ENCODE results near the gene SIT1. TPM values are rescaled to one million over a fixed set of nuclear protein-coding genes. Genes with fewer than 3 reads are reported as not detected.

SIT1 gene
- total RNA-seq, 3 donors from 2014 or later (not counting 1 experiment from before 2014, with no cell fraction given), result 1.2 to 1.4 TPM; not detected in 1

GRCh38 chr9:35682520-35683315 lies 32.0 kb upstream of the SIT1 start:
- H3K4me3 Mint-ChIP-seq, result no peak overlapping the region
- no peak overlapping the region for H3K27ac ChIP-seq (ENCODE audit: low read length)
- no peak overlapping the region for H3K27ac Mint-ChIP-seq
- ATAC-seq (no peak), DNase-seq (no peak)
- no peaks in the 10 kb centered on the region for H3K4me1 ChIP-seq (ENCODE audit: control insufficient read depth, insufficient read depth, low read length)
- no peak overlapping the region for H3K4me3 ChIP-seq (ENCODE audit: low read length)
- H3K9me3 Mint-ChIP-seq, result no peaks in the 10 kb centered on the region
- H3K36me3 ChIP-seq (ENCODE audit: control insufficient read depth, insufficient read depth, low read length), result peaks cover 4% of the 10 kb centered on the region
- no peaks in the 10 kb centered on the region for H3K27me3 Mint-ChIP-seq (ENCODE audit: low read depth in 2 of 2)
- no peaks in the 10 kb centered on the region for H3K4me1 Mint-ChIP-seq
- WGBS (ENCODE audit: insufficient coverage), result 93% methylated on average over 10 of the region's 10 CpGs
- H3K9me3 ChIP-seq (ENCODE audit: control insufficient read depth, insufficient read depth, low read length), result no peaks in the 10 kb centered on the region
- no peaks in the 10 kb centered on the region for H3K36me3 Mint-ChIP-seq
- H3K27me3 ChIP-seq (ENCODE audit: control insufficient read depth, insufficient read depth, low read length), result no peaks in the 10 kb centered on the region
- TF ChIP-seq CTCF (IDR thresholded peaks at IDR 0.05), result no peak
- intact Hi-C loops (cut with micrococcal nuclease), result no loop called here

GRCh38 chr9:35682051-35682450 lies 31.3 kb upstream of the SIT1 start:
- Histone ChIP-seq H3K36me3 (ENCODE audit: control insufficient read depth, insufficient read depth, low read length) (peaks cover 4% of the 10 kb centered on the region), H3K4me1 (ENCODE audit: control insufficient read depth, insufficient read depth, low read length) (no peaks in the 10 kb centered on the region), H3K27ac (ENCODE audit: low read length) (no peak overlapping the region), H3K27me3 (ENCODE audit: control insufficient read depth, insufficient read depth, low read length) (no peaks in the 10 kb centered on the region), H3K9me3 (ENCODE audit: control insufficient read depth, insufficient read depth, low read length) (no peaks in the 10 kb centered on the region), H3K4me3 (ENCODE audit: low read length) (no peak overlapping the region)
- DNase-seq, result no peak
- ATAC-seq, result no peak
- Mint-ChIP-seq H3K36me3 (no peaks in the 10 kb centered on the region), H3K9me3 (no peaks in the 10 kb centered on the region), H3K4me1 (no peaks in the 10 kb centered on the region), H3K27ac (no peak overlapping the region), H3K27me3 (ENCODE audit: low read depth in 2 of 2) (no peaks in the 10 kb centered on the region), H3K4me3 (no peak overlapping the region)
- TF ChIP-seq CTCF (IDR thresholded peaks at IDR 0.05), result no peak
- 94% methylated on average over 6 of the region's 6 CpGs for WGBS (ENCODE audit: insufficient coverage)
- intact Hi-C loops (cut with micrococcal nuclease), result no loop called here

GRCh38 chr9:35681341-35682002 lies 30.7 kb upstream of the SIT1 start:
- peaks cover under 1% of the 10 kb centered on the region for H3K4me1 ChIP-seq (ENCODE audit: control insufficient read depth, insufficient read depth, low read length)
- no peak overlapping the region for H3K4me3 ChIP-seq (ENCODE audit: low read length)
- H3K27me3 ChIP-seq (ENCODE audit: control insufficient read depth, insufficient read depth, low read length), result peaks cover under 1% of the 10 kb centered on the region
- no peak for ATAC-seq
- H3K27ac ChIP-seq (ENCODE audit: low read length), result no peak overlapping the region
- no peak for TF ChIP-seq CTCF (IDR thresholded peaks at IDR 0.05)
- Mint-ChIP-seq H3K4me1 (peaks cover 1% of the 10 kb centered on the region in 2 donors), H3K27ac (no peak overlapping the region), H3K9me3 (no peaks in the 10 kb centered on the region), H3K27me3 (ENCODE audit: low read depth in 2 of 2) (no peaks in the 10 kb centered on the region), H3K36me3 (no peaks in the 10 kb centered on the region), H3K4me3 (no peak overlapping the region)
- DNase-seq, result no peak
- H3K9me3 ChIP-seq (ENCODE audit: control insufficient read depth, insufficient read depth, low read length), result no peaks in the 10 kb centered on the region
- intact Hi-C loops (cut with micrococcal nuclease), result no loop called here
- peaks cover 4% of the 10 kb centered on the region for H3K36me3 ChIP-seq (ENCODE audit: control insufficient read depth, insufficient read depth, low read length)
- 81% methylated on average over 3 of the region's 3 CpGs for WGBS (ENCODE audit: insufficient coverage)

Measured in natural killer cell (primary cell).